ENCODE data around the gene AXIN1.

The AXIN1 gene

GRCh38 chr16:330741-331140 is 21.8 kb downstream of the AXIN1 start:
- Histone ChIP-seq H3K27ac (no peak overlapping the region), H3K4me1 (ENCODE audit: control insufficient read depth in 1 of 2, insufficient read depth in 1 of 2, low read depth in 1 of 2, low read length in 1 of 2) (peaks cover 55 to 64% of the 10 kb centered on the region in 2 experiments), H3K4me3 (ENCODE audit: low read depth in 1 of 2, low read length in 1 of 2) (no peak overlapping the region), H3K9me3 (no peaks in the 10 kb centered on the region), H3K27me3 (no peaks in the 10 kb centered on the region), H3K36me3 (no peaks in the 10 kb centered on the region)
- TF ChIP-seq CTCF (IDR thresholded peaks at IDR 0.05) = no peak

GRCh38 chr16:325375-326145 is 27.0 kb downstream of the AXIN1 start:
- H3K9me3 ChIP-seq = no peaks in the 10 kb centered on the region
- H3K4me3 ChIP-seq (ENCODE audit: low read depth in 1 of 2, low read length in 1 of 2) = peak overlapping the region; percentile 61 to 66
- peaks cover 11% of the 10 kb centered on the region for H3K36me3 ChIP-seq
- no peaks in the 10 kb centered on the region for H3K27me3 ChIP-seq
- H3K4me1 ChIP-seq (ENCODE audit: control insufficient read depth in 1 of 2, insufficient read depth in 1 of 2, low read depth in 1 of 2, low read length in 1 of 2) = peaks cover 57 to 71% of the 10 kb centered on the region in 2 experiments
- TF ChIP-seq CTCF (IDR thresholded peaks at IDR 0.05) = no peak
- peak overlapping the region; percentile 94 for H3K27ac ChIP-seq

GRCh38 chr16:324451-325334 is 27.8 kb downstream of the AXIN1 start:
- Histone ChIP-seq H3K27me3 (no peaks in the 10 kb centered on the region), H3K36me3 (peaks cover 11% of the 10 kb centered on the region), H3K9me3 (no peaks in the 10 kb centered on the region), H3K4me1 (ENCODE audit: control insufficient read depth in 1 of 2, insufficient read depth in 1 of 2, low read depth in 1 of 2, low read length in 1 of 2) (peaks cover 52 to 74% of the 10 kb centered on the region in 2 experiments), H3K27ac (peak overlapping the region; percentile 94), H3K4me3 (ENCODE audit: low read depth in 1 of 2, low read length in 1 of 2) (peak overlapping the region; percentile 61 to 66)
- no peak for TF ChIP-seq CTCF (IDR thresholded peaks at IDR 0.05)

DNA sequence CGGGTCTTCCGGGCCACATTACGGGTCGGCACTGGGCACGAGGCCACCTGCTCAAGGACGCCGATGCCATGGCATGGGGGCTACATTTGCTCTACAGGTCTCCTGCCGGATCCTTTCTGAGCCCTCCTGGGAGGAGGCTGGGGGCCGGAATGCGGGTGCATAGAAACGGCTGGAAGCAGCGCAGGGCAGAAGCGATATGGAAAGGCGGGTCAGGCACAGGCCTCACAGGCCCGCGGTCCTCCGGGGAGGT is 28.4 kb downstream of the AXIN1 start:
- Histone ChIP-seq H3K36me3 (peaks cover 17% of the 10 kb centered on the region), H3K4me3 (ENCODE audit: low read depth in 1 of 2, low read length in 1 of 2) (peak overlapping the region; percentile 61 to 66), H3K4me1 (ENCODE audit: control insufficient read depth in 1 of 2, insufficient read depth in 1 of 2, low read depth in 1 of 2, low read length in 1 of 2) (peaks cover 52 to 74% of the 10 kb centered on the region in 2 experiments), H3K27me3 (no peaks in the 10 kb centered on the region), H3K9me3 (no peaks in the 10 kb centered on the region), H3K27ac (peak overlapping the region; percentile 94)
- no peak for TF ChIP-seq CTCF (IDR thresholded peaks at IDR 0.05)

GRCh38 chr16:322476-323143 is 29.9 kb downstream of the AXIN1 start:
- TF ChIP-seq CTCF (IDR thresholded peaks at IDR 0.05) = no peak
- no peaks in the 10 kb centered on the region for H3K9me3 ChIP-seq
- H3K4me1 ChIP-seq (ENCODE audit: control insufficient read depth in 1 of 2, insufficient read depth in 1 of 2, low read depth in 1 of 2, low read length in 1 of 2) = peaks cover 46 to 60% of the 10 kb centered on the region in 2 experiments
- no peaks in the 10 kb centered on the region for H3K27me3 ChIP-seq
- H3K27ac ChIP-seq = peak overlapping the region; percentile 57
- peaks cover 32% of the 10 kb centered on the region for H3K36me3 ChIP-seq
- H3K4me3 ChIP-seq (ENCODE audit: low read depth in 1 of 2, low read length in 1 of 2) = no peak overlapping the region
